ENCODE data around the gene DDX17. TPM values are rescaled to one million over a fixed set of nuclear protein-coding genes. Genes with fewer than 3 reads are reported as not detected.

DDX17 gene
- total RNA-seq, 1 donor from 2014 or later: 215 TPM

DNA sequence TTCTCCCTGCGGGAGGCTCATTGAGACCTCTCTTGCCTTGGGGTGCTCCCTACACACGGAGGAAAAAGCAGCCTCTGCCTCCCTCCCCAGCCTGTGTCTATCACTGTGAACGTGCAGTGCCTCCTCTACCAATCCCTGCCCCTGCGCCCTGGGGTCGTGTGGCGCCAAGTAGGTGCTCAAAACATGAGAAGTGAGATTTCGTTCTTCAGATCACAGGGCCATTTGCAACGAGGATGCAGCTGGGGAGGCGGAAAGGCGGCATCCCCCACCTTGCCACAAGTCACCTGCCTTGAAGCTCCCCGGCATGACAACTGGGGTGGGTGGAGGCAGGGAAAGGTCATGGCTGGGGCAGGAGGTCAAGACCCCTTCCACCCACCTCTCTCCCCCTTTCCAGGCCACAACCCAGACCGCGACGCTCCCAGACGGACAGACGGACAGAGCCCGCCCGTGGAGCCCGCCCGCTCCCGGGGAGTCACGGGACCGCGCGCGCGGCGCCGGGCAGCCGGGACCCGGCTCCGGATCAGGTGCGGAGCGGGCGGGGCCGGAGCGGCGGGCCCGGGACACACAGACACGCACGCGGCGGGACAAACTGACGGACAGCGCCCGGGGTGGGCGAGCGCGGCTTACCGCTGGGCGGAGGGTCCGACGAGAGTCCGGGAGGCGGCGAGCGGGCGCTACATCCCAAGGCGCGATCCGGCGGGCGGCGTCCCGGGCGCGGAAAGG is 51.6 kb downstream of the DDX17 start:
- no peak for DNase-seq (ENCODE audit: low spot score)
- intact Hi-C loops (cut with DNase I): no loop called here

DNA sequence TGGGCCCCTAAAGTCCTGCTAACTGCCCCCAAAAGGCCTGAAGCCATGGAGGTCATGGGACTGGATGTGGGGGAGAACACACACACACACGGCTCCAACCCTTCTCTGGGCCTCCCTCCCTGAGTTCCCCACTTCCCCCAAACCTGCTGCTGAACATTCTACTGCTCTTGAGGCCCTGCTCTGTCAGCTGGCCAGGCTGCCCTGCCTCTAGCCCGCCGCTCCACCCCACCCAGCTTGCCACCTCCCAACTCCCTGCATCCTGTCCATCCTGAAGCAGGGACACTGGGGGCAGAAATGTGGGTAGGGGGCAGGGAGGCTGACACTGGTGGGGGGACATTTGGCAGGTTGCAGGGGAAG is 52.1 kb downstream of the DDX17 start:
- intact Hi-C loops (cut with DNase I): no loop called here
- no peak for DNase-seq (ENCODE audit: low spot score)

DNA sequence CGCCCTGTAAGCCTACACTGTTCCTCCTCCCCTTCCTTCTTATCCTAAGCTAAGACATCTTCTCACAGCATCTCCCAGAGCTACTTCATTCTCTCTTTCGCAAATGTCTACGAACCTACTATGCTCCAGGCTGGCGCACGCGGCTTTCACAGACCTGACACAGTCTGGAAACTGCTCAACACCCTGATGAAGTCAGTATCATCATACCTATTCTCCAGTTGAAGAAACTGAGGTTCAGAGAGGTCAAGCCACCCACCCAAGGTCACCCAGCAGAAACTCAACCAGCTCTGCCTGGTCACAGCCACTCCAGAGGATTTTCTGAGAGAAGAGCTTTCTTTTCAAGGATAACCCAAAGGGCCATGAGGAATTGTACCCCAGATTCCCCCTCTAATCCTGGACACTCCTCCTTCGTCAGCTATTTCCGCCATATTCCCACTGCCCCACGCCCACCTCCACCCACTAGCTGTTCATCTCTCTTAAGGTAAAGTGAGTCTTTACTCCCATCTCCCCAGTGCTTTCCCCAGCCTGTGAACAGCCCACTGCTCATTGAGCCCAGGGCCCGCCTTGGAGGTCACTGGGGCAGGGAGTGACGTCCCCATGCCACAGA is 52.9 kb downstream of the DDX17 start:
- intact Hi-C loops (cut with DNase I): no loop called here
- DNase-seq (ENCODE audit: low spot score): no peak

DNA sequence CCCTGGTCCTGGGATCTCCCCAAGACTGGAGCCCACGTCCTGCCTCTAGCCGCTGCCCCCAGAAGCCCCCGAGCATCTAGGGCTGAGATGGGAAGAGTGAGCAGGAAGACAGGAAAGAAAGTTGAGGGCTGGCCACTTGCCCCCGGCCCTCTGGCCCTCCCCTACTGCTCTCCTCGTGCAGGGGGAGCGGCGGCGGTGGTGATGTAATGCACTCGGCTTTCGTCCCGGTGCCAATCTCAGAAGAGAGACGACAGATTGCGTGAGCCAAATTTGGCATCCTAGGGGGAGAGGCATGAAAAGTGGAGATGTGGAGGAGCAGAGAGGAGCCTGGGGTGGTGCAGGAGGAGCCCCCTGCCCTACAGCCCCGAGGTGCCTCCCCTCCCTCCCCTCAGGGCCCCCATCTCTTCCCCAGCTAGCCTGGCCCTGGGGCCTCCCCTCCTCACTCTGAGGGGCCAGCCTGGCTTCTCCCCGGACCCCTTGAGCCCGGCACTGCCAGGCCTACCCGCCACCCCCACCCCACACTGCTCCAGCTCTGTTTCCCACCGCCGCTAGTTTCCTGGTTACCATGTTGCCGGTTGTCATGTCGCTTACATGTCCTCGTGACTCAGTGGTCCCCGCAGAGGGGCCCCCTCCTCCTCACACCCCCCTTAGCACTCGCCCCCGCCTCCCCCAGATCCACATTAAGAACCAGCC is 53.6 kb downstream of the DDX17 start:
- peak; percentile 91 for DNase-seq (ENCODE audit: low spot score)
- intact Hi-C loops (cut with DNase I): no loop called here

DNA sequence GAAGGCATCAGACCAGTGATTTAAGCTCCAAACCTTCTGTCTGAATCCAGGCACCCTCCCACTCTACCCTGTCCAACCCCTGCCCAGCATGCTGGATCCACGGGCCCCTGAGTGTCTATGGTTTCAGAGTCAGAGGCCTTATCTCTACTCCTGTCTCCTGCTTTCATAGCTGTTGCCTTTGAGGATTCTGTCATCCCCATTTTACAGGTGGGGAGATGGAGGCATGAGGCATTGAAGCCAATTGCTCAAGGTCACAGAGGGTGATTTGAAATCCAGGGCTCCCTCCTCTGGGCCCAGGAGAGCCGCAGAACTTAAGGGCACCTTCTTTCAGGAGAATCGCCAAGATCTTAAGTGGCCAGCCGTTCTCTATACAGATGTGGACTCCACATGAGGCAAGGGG is 54.2 kb downstream of the DDX17 start:
- intact Hi-C loops (cut with DNase I): no loop called here

DNA sequence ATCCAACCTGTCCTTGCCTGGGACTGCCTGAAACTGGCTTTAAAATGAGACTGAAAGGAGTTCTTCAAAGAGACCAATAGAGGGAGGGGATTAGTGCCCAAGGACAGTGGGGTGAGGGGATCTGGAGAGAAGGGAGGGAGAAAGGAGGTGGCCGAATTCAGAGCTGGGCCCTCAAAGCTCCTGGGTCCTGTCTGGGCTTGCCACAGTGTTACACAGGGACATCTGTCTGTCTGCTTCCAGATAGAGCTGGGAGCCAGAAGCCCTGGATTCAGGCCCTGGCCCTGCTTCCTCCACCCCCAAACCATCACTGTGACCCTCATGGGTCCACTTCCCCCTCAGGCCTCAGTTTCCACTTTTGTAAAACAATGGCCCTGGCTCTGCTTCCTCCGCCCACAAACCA is 54.7 kb downstream of the DDX17 start:
- no peak for DNase-seq (ENCODE audit: low spot score)
- intact Hi-C loops (cut with DNase I): no loop called here

More for the DNA sequence above, 54.2 kb downstream of the DDX17 start:
- no peak for DNase-seq (ENCODE audit: low spot score)

DNA sequence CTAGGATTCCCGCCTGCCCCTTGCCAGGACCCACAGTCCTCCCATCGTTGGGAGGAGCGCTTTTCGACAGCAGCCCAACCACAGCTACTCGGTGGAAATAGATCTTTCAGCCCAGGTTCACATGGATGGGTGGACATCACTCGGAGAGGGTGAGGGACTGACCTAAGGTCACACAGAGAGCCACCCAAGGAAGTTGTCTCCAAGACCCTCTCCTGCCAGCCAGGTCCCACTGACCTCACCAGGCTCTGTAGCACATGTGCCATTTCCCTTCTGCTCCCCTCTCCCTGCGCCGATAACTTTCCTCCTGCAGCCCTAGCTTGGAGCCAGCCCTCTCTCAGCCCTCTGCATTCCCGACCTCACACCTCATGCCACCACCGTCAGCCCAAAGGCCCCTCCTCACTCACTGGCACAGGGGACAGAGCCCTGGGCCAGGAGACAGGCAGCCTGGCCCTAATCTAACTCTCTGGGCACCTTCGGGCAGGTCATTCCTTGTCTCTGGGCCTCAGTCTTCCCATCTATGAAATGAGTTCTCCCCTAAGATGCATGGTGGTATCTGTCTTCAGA is 55.8 kb downstream of the DDX17 start:
- DNase-seq (ENCODE audit: low spot score): no peak
- intact Hi-C loops (cut with DNase I): no loop called here

DNA sequence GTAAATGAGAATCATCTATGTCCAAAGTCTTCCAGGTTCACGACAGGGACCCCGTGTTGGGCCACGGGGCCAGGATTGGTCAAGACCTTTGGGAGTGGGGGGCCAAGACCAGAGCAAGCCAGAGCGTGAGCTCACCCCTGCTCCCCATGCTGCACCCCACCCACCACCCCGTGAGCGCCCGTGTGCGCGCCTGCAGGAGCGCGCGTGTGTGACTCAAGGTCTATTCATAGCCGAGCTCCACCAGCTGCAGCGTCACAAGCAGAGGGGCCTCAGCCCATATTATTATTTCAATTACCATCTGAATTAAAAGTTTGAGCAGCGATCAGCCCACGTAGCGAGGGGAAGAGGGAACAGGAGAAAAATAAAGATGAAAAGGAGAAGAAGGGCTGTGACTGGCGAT is 56.3 kb downstream of the DDX17 start:
- DNase-seq (ENCODE audit: low spot score): no peak
- intact Hi-C loops (cut with DNase I): no loop called here

DNA sequence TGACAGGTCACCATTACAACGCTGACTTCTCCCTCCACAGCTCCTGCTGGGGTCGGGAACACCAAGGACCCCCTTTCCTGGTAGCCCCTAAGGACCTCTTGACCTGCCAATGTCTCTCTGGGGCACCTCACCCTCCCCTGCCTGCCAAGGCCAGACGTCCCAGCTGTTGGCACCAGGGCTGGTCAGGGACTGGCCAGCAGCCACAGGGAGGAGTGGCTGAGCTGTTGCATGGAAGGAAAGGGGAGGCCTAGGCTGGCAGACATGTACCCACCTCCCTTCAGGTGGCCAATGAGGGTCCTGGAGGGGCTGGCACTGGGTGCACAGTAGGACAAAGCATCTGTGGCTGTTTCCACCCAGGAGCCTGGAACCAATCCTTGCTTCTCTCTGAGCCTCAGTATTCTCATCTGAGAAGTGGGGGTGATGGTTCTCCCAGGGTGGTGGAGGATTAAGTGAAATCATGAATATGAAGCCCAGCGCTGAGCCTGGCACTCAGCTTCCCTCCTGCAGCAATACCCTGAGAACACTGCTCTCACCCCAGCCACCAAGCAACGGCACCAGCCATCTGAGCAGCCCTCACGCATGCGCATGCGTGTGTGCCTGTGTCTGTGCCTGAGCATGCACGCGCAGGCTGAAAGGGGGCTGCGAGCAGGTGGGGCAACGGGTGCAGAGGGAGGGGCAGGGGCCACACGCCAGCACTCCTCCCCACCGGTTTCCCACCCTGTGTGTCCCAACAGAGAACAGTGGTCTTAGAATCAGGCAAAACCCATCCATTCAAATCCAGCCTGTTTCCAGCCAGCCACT is 57.0 kb downstream of the DDX17 start:
- intact Hi-C loops (cut with DNase I): no loop called here

DNA sequence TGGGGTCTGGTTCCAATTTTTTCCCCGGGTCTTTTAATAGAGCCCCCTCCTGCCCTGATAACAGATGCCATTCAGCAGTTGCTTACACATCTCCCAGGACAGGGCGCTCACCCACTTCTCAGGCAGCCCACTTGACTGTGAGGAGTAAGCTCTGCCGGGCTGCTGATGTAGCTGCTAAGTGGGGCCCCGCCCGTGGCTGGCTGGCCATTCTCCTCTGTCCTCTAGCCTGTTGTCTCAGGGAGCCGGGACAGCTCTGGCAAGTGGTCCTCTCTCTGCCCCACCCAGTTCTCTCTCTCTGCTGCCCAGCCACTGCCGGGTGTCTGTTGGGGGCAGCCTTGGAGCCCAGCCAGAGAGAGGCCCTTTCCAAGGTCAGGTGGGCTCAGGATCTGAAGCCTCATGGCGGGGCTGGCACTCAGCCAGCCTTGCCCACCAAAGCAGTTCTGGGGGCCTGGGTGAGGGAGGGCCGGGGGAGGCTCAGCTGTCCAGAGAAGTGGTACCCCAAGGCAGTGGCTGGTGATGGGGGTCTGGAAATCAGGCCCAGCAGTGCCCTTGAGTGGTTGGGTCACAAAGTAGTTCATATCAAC is 60.0 kb downstream of the DDX17 start:
- DNase-seq (ENCODE audit: low spot score): no peak
- intact Hi-C loops (cut with DNase I): no loop called here

More for the DNA sequence above, 57.0 kb downstream of the DDX17 start:
- DNase-seq (ENCODE audit: low spot score): no peak

DNA sequence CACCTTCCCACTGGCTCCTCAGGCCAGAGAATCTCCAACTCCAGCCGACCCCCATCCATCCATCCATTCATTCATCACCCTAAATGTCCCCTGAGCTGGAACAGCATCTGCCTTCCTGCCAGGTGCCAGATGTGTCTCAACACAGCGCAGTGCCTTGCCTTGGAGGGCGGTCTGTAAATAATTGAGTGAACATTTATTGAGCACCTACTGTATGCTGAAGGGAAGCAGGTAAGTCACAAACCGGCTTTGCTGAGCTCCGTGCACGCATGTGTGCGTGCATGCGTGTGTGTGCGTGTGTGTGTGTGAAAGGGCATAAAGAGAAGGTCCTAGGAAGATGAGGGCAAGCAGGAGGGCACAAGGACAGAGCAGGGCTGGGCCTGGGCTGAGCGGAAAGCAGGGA is 61.3 kb downstream of the DDX17 start:
- intact Hi-C loops (cut with DNase I): no loop called here
- no peak for DNase-seq (ENCODE audit: low spot score)

DNA sequence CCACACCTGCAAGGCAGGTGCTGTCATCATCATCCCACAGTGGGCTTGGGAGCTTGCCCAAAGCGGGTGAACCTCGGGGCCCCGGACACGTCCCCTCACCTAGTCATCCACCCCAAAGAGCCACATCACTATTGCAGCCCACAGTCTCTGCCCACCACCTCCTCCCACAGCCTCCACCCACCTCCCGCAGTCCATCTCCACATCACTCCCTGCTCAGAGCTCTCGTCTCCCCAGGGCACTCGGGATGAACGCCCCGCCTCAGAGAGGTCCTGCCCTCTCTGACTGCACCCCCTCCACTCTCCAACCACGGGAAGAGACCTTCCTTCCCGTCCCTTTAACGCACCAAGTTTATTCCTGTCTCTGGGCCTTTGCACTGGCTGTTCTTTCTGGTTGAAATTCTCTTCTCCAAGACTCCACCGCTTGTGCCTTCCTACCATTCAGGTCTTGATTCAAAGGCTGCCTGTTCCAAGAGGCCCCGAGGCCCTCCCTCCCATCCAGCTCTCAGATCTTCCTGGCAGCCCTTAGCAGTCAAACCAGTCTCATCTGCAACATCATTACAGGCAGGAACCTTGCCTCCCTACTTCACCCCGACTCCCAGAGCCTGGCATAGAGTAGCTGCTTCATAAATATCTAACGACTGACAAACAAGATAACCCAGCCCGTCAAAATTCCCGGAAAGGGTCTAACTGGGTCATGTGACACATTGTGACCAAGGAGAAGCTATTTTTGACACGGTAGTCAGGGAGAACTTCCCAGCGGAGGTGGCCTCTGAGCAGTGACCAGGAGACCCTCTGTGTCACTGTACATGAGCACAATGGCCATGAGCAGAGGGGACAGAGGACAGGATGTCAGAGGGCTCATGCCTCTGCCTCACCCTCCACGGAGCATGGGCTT is 62.2 kb downstream of the DDX17 start:
- DNase-seq (ENCODE audit: low spot score): no peak
- intact Hi-C loops (cut with DNase I): no loop called here

DNA sequence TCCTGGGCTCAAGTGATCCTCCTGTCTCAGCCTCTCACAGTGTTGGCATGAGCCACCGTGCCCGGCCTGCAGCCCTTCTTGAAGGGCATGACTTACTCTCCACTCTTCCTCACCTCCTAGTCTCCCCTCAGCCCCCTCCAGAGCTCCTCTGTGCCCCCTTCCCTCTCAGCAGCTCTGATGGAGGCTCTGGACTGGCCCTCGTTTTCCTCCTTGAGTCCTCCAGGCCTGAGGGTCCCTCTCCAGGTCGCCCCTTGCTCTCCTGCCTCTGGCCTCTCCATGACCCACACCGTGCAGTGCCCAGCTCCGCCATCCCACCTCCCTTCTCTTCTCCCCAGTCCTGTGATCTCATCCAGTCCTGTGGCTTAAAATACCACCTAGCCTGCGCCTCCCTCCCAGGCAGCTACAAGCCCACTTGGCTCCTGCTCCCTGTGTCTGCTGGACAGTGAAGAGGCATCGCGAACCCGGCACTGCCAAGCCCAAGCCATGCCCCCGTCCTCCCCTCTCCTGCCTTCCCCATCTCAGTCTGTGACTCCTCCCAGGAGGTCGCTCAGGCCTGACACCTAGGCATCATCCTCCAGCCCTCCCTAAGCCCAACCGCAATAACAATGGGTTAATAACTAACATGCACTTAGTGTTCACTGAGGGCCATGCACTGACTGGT is 63.0 kb downstream of the DDX17 start:
- peak; percentile 86 for DNase-seq (ENCODE audit: low spot score)
- intact Hi-C loops (cut with DNase I): no loop called here

DNA sequence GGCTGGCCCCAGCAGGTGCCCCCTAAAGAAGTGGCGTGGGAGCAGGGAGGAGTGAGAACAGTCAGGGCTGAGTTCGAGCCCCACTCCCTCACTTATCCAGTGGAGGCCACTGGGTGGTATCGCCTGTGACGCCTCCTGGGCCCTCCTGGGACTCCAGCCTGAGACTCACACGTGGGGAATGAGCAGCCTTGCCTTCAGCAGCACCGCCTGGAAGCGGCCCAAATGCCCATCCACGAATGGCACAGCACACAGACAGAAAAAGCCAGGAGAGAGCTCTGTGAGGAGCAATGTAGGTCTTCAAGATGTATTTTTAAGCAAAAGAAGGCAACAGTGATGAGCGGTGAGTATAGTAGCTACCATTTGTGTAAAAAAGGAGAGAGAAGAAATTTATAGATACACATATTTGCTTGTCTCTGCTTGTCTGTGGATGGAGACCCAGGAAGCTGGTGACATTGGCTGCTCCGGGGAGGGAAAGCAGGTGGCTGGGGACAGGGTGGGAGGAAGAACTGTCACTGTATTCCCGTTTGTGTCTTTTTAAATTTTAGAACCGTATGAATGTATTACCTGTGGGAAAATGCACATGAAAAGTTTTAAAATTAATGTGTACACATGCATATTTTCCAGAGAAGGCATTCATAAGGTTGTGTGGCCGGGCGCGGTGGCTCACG is 64.4 kb downstream of the DDX17 start:
- intact Hi-C loops (cut with DNase I): no loop called here
- no peak for DNase-seq (ENCODE audit: low spot score)

DNA sequence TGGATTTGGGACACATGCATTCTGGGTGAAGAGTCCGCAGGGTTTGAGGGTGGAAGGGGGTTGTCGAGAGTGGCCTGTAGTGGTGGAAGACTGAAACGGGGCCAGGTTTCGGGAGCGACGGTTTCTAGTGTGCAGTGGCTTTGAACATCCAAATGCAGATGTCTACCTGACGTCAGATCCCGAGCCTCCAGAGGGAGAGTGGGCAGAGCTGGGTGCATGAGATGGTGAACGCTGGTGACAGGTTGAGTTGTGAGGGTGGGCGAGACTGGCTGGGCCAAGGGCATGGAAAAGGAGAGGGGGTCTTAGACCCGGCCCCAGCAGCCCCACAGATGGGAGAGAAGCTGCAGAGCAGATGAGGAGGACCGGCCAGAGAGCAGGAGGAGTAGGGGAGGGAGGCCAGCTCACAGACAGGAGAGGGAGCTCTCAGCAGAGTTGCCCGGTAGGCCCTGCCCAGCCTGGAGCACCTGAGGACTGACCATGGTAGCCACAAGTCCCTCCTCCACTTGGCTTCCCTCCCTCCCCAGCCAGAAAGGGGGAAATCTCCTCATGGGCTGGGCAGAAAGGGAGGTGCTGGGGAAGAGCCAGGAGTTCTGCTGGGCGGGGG is 65.3 kb downstream of the DDX17 start:
- no peak for DNase-seq (ENCODE audit: low spot score)
- intact Hi-C loops (cut with DNase I): no loop called here

DNA sequence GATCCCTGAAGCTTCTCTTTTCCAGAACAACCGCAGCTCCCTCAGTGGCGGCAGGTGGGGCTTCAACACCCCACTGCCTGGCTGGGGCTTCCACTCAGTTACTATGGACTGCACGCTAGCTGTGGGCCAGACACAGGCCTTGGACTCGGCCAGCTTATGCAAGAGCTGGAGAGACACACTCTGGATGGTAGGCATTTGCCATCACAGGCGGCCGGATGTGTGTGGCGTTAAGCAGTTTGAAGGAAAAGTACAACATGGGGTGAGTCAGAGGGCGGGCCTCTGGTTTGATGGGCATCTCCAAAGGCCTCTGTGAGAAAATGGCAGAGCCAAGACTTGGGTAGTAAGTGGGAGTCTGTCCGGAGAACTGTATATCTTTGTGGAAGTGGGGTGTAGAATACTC is 68.7 kb downstream of the DDX17 start:
- intact Hi-C loops (cut with DNase I): no loop called here
- no peak for DNase-seq (ENCODE audit: low spot score)

Data from cardiac septum (tissue), 1 donor.